ENCODE measurements around the gene SKAP2.

Gene SKAP2

DNA sequence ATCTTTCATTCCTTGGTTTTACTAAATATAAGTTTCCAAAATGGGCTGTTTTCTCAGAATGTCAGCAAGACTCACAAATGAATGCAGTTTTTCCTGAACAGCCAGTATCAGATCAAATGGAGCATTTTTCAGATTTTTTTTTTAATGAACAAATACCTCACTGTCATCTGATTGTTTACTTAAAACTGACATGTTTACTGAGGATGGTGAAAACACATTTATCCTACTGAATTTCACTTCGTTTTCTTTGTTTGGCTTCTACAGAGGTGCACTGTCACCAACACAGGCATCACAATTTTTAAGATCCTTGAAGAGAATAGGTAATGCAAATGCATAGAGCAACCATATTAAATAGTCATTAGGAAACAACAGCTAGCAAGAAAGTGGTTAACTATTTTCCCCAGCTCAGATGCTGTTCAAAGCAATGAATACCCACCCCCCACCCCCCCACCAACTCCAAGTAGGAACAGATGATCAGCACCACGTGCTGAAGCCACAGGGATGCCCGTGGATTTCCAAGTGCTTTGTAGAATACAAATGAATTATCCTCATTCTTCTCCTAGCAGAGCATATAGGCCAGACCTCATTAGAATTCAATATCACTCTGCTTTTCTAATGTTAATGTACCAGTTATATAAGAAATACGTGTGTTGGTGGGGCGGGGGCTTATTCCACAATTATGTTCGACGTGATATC is 205.9 kb downstream of the SKAP2 start:
- DNase-seq = no peak

DNA sequence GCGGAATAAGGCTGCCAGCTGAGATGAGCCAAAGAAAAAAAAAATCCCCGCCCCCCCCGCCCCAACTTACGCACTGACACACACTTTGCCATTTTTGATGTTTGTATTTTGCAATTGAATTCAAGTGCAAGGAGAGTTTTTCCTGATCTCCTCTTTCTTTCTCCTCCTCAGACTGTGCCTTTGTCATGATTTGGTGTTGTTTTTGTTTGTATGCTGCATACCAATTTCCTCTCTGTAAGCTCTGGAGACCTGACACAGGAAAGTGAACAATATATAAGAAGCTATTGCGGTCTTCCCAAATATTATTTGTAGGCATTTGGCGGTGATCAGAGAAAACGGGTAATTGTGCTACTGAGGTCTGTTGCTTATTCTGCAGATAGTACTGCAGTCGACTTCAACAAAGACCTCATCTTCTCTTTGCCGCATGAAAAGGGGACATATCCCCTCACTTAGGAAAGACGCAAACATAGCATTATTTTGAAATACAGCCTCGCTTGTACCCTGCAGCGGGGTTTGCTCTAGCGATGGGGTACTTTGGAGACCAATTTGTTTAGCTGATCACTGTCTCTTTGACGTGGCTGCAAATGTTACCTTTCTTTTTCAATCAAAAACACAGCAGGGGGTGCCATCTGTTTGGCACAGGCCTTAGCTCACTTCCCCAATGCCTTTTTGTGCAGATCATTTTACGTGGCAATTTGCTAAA is 206.6 kb downstream of the SKAP2 start:
- no peak for DNase-seq

DNA sequence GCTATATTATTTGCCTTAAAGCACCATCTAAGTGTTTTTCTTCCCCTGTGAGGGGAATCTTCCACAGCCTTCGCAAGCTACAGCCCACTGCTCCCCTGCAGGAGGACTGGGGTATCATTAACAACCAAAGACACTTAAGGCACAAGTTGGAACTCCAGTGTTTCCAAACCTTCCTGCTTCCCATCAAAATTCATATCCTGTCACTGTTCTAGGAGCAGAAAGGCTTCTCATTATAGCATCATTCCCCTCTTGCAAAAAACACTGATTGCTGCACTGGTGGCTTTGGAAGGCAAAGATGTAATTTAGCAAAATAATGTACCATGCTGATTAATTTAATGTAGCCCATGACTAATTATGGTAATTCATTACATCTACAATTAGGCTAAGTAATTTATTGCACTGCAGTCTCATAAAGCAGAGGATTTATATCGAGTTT is 207.2 kb downstream of the SKAP2 start:
- no peak for DNase-seq

DNA sequence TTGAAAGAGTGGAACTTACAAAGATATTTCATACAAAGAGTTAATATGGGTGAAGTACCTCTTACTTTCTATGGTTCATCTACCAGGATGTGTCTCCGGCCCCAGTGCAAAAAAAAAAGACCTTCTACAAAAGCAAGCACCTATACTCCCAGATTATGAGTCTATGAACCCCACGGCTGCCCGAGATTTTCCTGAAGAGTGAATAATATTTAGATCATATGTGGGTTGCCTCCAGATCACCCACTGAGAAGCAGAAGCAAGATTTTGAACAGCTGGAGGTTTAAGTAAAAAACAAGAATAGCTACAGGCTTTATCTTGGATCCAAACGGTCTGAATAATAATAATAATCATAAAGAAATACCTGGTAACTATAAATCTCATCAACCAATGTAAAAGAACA is 207.7 kb downstream of the SKAP2 start:
- no peak for DNase-seq

DNA sequence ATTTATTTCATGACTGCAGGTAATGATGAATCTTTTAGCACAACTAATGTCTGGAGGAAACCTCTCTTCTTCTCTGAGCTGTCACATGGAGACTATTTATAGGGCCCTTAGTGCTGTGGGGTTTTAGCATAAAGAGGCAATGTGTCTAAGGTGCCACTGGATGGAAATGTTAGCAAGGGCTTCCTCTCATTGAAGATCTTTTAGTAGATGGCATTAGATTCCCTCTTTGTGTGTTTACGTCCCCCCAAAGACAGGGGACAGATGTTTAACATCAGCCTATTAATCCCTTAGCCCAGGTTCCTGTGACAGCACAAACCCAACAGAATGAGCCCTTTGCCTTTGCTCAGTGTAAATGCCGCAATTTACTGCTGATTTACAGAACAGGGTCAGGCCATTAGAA is 208.6 kb downstream of the SKAP2 start:
- no peak for DNase-seq

DNA sequence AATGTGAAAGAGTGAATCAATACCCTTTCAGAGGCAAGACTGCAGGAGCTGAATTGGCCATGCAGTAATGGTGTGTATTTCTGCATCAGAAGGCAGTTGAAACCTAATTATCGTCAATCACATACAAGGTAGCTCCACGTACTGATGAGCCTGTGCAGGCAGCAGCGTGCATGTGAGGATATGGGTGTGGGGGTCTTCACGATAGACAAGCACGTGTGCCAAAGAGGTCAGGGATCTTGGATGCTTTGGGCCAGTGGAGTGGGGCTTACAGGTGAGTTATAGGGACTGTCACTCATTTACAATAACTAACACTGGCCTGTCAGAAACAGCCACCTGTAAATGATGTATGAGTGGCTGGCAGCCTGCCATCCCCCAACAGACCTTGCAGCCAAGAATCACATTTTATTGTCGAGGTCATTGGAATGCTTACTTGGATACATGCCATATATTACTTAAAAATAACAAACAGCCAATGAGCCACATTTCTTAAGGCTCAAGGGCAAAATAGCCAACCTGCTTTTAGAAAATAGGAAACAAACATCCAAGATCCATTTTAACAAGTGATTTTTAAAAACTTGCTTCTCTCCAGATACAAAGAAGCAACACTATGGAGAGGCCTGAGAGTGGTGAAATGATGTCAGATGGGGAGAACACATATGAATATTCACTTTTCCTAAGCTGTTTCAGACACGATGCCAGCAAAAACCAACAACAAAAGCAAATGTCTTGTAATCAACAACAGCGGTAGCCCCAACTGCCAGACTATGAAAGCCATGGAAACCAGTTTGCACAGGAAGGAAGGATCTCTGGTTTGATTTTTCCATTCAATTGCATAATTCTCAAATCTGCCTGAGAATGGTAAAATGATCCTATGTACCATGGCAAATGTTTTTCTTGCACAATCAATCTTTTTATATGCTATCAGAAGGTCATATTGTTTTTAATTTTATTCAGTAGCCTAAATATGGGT is 210.7 kb downstream of the SKAP2 start:
- no peak for DNase-seq

DNA sequence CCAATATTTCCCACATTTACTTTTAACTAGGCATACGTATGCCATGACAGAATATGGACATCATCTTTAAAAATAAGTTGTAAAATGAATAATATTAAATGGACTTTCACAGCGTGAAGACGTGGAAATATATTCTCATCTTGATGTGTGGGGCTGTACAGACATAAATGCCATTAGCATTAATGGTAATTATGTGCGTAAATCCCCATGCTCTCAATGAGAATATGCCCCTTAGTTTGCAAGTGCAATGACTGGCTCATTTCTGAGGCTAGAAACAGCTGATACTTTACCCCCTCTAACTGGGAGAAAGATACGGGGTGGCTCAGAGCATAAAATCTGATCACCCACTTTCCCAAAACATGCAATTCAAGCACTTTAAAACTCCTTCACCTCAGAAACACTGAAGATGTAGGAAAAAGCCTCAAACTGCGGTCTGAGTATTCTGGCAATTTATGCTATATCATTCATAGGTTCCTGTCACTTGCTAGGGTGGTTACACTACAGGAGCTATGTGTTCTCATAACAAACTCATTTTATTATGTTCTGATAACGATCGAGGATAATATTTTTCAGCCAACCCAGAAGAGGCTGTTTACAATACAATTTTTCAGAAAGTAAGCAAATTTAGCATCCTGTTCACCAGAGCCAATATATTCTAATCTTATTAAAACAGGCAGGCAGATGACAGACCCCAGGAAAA is 211.8 kb downstream of the SKAP2 start:
- no peak for DNase-seq

DNA sequence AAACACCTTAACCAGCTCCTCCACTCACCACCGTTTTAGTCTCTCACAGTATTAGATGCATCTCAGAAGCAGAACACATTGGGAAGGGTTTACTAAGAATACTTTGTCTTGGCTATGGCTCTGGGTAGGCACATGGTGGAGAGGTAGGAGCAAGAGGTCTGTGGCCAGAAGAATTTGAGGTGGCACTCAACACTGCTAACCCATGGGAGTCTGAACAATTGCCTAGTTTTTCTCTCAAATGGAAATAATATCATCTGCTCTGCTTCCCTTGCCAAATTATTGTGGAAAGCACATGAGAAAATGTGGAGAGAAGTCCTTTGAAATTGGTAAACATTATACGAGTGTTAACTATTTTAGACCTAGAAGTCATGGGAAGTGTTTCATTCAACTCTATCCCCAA is 214.3 kb downstream of the SKAP2 start:
- DNase-seq = no peak

DNA sequence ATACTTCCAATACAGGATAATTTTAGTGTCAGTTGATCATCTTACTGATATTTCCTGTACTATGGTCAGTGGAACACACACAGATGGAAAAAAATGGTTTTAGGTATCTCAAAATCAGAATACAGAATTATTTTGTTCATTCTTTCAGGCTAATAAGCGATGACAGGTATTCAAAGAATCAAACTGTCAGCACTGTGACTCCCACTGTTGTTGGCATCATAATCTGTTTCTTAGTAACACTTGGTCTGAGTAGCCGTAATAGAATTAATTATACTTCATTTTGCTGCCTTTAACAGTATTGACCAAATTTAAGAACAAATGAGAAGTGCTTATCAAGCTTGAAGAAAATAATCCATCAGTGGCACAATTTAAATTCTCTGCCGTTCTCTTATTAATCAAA is 215.0 kb downstream of the SKAP2 start:
- DNase-seq = no peak

DNA sequence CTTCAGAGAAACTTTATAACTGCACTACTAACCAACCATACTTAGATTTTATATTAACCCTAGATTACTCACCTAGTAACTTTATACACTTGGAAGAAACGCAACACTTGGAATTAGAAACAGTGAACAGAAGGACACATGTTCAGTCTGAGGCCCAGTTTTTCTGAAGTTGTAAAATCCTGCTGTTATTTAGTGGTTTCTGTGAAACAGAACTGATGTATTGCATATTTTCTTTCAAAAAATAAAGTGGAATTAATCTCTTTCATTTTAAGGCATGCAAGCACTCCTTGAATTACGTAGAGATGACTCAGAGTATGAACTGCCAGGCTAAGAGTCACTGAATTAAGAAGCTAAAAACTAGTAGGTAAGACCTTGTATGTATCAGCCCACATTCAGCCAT is 215.8 kb downstream of the SKAP2 start:
- DNase-seq = no peak

DNA sequence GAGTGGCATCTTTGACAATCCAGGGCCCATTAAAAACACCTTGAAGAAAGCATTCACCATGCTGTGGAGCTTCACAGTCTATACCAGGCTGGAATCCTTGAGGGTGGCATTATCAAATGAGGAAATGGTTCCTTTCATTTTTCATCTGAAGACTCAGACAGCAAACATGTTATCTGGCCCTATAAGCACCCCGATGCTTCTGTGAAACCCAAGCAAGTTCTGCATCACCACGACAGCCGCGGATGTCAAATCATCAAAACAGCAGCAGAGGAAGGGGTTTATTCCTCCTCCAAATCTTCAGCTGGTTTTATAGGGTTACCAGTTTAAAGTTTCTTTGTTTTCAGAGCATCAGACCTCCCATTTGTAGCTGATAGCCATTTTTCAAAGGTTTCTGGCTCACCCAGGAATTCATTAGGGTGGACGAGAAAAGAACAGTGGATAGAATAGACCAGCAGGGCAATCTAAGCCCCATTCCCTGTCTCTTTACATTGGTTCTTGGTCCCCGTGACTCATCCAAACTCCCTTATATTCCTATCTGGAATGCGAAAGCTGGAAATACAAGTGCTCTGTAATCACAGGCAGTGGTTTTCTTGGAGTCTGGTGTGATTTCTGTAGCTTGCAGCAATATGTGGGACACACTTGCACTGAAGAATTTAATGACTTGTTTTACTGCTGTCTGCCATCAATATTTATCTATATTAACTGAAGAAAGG is 217.9 kb downstream of the SKAP2 start:
- no peak for DNase-seq

DNA sequence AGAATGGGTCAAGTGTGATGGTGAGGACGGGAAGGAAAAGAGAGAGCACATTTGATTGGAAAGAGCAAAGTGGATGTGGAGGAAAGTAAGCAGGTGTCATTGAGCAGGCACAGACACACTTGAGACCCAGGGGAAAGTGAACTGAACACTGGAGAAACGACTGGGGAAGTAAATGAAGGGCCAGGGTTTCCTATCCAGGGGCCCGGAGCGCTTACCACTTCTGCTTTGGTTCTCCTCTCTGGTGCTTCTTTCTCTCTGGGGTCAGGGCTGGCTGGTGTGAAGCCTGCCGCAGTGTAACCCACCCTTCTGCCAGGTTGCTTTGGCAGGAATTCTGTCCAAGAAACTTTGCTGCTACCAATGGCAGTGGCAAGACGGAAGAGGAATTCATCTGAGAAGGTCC is 219.3 kb downstream of the SKAP2 start:
- no peak for DNase-seq

DNA sequence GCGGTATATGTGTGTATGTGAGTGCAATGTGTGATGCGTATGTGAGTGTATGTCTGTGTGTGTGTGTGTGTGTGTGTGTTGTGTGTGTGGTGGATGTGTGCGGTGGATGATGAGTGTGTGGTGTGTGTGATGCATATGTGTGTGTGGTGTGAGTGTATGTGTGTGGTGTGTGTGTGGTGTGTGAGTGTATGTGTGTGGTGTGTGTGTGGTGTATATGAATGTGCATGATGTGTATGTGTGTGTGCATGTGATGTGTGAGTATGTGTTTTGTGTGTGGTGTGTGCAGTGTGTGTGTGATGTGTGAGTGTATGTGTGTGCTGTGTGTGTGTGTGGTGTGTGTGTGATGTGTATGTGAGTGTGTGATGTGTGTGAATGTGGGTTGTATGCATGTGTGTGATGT is 222.0 kb downstream of the SKAP2 start:
- no peak for DNase-seq

DNA sequence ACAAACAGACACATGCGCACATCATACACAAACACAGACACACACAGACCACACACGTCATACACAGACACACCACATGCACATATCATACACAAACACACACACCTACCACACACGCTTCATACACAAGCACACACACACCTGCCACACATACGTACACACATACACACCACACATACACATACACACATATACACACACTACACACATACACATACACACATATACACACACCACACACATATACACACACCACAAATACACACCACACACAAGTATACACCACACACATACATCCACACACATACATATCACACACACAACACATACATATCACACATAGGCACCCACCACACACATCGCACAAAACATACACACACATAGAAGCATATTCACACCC is 224.7 kb downstream of the SKAP2 start:
- DNase-seq = no peak

DNA sequence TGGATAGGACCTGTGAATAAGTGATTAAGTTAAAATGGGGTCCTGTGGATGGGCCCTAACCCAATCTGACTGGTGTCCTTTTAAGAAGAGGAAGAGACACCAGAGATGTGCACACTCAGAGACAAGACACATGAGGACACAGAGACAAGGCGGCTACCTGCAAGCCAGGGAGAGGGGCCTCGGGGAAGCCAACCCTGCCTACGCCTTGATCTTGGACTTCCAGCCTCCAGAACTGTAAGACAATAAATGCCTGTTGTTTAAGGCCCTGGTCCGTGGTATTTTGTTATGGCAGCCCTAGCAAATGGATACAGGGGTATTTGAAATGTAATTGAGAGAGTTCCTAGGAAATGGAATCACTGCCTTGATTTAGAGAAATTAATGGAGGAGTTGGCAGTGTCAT is 225.3 kb downstream of the SKAP2 start:
- DNase-seq = no peak

DNA sequence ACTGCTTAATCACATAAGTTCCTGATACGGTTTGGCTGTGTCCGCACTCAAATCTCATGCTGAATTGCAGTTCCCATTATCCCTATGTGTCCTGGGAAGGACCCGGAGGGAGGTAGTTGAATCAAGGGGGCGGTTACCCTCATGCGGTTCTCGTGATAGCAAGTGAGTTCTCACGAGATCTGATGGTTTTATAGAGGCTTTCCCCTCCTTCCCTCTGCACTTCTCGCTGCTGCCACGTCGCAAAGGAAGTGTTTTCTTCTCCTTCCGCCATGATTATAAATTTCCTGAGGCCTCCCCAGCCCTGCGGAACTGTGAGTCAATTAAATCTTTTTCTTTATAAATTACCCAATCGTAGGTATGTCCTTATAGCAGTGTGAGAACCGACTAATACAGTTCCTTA is 226.2 kb downstream of the SKAP2 start:
- DNase-seq = no peak

DNA sequence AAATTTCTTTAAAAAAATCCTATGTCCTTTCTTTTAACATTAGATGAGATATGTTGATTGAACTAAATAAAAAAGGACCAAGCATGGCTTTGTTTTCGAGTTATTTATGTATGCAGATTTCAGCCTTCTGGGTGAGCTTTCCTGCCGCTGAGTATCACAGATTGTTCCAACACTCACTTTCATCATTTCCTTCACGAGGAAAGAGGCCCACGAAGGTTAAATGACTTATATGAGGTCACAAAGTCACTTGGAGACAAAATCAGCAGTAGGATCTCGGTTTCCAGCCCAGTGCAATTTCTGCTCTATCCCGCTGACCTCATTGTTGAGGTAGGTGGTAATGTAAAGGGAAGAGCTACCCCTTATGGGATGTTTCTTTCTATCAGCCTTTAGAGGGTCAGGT is 226.8 kb downstream of the SKAP2 start:
- DNase-seq = no peak

DNA sequence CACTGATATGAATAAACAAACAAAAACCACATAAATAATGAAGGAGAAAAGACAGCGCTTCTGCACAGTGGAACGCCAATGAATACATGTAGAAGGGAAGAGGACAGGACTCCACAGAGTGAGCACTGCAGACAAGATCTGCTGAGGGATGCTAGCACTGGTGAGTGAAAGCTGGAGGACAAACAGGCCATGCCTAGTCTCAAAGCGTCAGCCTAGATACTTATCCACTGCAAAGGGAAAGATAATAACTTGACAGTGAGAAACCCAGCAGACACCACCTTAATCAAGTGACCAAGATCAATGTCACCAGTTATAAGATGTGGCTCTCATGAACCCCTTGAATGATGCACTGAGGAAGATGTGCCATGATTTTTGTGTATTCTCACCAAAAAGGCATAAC is 227.6 kb downstream of the SKAP2 start:
- no peak for DNase-seq

DNA sequence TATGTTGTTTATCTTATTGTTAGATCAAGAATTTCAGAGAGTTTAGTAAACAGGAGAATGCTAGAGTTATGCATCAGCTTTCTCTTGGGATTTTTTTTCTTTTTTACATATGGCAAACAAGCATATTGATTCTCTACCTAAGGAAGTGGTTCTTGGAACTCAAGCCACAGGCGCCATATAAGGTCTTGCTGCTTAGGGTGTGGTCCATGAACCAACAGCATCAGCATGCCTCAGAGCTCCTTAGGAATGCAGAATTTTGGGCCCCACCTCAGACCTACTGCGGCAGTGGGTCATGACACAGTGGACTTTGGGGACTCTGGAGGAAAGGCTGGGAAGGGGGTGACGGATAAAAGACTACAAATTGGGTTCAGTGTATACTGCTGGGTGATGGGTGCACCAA is 230.8 kb downstream of the SKAP2 start:
- no peak for DNase-seq

DNA sequence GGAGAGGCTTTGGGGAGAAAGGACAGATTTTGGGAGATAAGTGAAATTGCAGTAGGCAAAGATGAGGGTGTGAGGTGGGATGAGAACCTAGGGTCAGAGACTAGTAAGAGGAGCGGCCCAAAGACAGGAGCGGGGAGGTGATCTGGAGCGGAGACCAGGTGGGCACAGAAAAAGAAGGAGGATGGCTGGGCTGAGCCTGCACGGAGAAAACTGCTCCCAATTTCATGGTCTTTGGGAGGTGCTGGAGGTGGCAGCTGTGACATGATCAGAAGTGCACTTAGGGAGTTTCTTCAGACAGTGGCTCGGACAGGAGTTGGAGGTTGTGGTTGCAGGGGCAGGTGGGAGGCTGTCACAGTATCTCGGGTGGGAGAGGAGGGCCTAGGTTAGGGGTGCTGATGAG is 232.8 kb downstream of the SKAP2 start:
- no peak for DNase-seq

DNA sequence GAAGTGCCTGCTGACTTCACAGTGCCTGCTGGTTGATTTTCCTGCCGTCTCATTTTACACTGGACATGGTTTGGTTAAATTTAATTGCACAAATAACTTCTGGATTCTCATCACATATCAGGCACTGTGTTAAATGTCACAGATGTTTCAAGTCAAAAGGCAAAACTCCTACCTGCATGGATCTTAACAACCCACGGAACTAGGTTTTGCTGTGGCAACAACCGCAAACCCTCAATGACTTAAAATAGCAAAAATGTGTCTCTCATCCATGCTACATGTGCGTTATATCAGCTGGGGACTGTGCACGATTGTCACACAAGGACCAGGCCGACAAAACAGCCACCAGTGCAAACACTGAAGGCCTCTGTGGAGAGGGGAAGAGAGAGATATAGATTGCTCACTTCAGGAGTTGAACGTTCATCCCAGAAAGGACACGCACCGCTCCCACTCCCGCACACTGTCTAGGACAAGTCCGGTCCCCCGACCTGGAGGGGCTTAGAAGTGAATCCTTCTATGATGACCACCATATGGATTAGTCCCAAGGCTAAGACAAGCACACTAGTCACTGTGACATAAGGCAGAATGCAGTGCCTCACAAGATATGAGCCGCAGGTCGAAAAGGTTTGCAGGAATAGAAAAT is 233.3 kb downstream of the SKAP2 start:
- no peak for DNase-seq

DNA sequence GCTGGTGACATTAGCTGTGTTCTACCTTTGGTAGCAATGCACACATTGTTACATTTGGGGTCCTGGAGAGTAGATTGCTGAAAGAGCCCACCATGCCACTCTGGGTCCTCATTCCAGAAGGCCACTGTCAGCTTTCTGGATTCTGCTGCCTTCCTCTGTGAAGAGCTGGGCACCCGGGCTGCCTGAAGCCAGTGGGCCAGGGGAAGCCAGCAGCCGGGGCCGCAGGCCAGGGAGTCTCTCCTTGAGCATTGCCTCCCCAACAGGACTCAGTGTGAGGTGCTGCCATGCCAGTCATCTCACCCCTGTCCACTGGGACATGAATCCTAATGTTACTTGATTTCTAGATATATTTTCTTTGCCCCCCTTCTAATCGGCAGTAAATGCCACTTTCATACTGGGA is 234.0 kb downstream of the SKAP2 start:
- no peak for DNase-seq

Measured in stimulated activated CD4-positive, alpha-beta T cell treated with anti-CD3 and anti-CD28 coated beads, Interleukin-12 subunit alpha, Interleukin-12 subunit beta, amount 100 ng/mL, for 4 hours (primary cell).